ENCODE results near the gene FAM151A.

- TF ChIP-seq CTCF (IDR thresholded peaks at IDR 0.05): no peak
- no peak for TF ChIP-seq POLR2A (IDR thresholded peaks at IDR 0.05)
Observed at GRCh38 chr1:54606990-54607325, 16.4 kb downstream of the FAM151A start.
